Liver (tissue), 3 donors: Measurements from ENCODE around the gene CFAP251.

Experiments
- CTCF ChIP-seq: fragments of 150-350 bp; IDR thresholded peaks from 2 replicates; pipeline ENCODE4 v1.5.1; 2017; ENCODE audit warnings: improper control_type of control experiment, low read depth, low read length; ENCODE audit not compliant: missing input control
- FOXA1 ChIP-seq: IDR thresholded peaks from 2 replicates; pipeline ENCODE4 v1.6.1; 2016; ENCODE audit warnings: antibody characterized with exemption
- RAD21 ChIP-seq, 2 donors: IDR thresholded peaks; 2 replicates each; pipeline ENCODE4 v1.6.1; 2016; ENCODE audit warnings: antibody characterized with exemption in 2 of 2, mild to moderate bottlenecking in 2 of 2
- SP1 ChIP-seq: IDR thresholded peaks from 2 replicates; pipeline ENCODE4 v1.6.1; 2018; ENCODE audit warnings: antibody characterized with exemption, mild to moderate bottlenecking
- YY1 ChIP-seq: IDR thresholded peaks from 2 replicates; pipeline ENCODE4 v1.6.1; 2016; ENCODE audit warnings: antibody characterized with exemption, mild to moderate bottlenecking
- TF ChIP-seq, protein P1 (sequence below): IDR thresholded peaks from 2 replicates; pipeline ENCODE4 v1.6.1; 2016; ENCODE audit warnings: antibody characterized with exemption
- TF ChIP-seq, protein P2 (sequence below): IDR thresholded peaks from 2 replicates; pipeline ENCODE4 v1.6.1; 2016; ENCODE audit warnings: antibody characterized with exemption, mild to moderate bottlenecking
- TF ChIP-seq, protein P3 (sequence below): IDR thresholded peaks from 2 replicates; pipeline ENCODE4 v1.6.1; 2016; ENCODE audit warnings: antibody characterized with exemption
- TF ChIP-seq, protein P4 (sequence below): IDR thresholded peaks from 2 replicates; pipeline ENCODE4 v1.6.1; 2016; ENCODE audit warnings: antibody characterized with exemption
- donor health status: healthy.
- donor health status: healthy.

DNA sequence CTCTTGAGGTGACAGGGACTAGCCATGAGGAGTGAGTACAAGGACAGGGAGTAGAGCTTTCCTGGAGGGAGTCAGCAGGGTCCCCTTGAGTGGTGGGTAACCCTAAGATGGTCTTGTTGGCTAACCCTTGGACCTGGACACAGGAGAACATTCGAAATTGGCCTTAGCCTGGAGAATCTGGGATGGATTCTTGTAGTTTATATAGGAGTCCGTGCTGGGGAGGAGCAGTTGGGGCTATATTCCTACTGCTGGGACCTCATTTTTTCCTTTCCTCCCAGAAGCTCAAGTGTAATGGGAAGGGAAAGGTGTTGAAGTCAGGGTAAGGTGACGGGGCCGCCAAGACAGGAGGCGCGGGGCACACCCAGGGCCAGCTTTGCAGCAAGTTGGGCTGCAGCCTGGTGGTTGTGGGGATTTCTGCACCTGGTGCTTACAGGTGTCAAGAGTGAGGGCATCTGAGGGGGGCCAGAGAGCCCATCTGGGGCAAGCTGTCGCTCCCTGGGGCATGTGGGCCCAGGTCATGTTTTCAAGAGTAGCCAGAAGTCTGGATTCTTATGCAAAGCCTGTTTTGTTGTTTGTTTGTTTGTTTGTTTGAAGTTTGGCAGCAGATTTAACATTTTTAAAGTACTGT lies 108.4 kb downstream of the CFAP251 start:
- TF ChIP-seq SP1 (no peak), CTCF (no peak), FOXA1 (no peak), RAD21 (IDR thresholded peaks at IDR 0.05) (no peak), YY1 (no peak)
- TF ChIP-seq, protein P1, sequence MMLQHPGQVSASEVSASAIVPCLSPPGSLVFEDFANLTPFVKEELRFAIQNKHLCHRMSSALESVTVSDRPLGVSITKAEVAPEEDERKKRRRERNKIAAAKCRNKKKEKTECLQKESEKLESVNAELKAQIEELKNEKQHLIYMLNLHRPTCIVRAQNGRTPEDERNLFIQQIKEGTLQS: no peak
- TF ChIP-seq, protein P2, sequence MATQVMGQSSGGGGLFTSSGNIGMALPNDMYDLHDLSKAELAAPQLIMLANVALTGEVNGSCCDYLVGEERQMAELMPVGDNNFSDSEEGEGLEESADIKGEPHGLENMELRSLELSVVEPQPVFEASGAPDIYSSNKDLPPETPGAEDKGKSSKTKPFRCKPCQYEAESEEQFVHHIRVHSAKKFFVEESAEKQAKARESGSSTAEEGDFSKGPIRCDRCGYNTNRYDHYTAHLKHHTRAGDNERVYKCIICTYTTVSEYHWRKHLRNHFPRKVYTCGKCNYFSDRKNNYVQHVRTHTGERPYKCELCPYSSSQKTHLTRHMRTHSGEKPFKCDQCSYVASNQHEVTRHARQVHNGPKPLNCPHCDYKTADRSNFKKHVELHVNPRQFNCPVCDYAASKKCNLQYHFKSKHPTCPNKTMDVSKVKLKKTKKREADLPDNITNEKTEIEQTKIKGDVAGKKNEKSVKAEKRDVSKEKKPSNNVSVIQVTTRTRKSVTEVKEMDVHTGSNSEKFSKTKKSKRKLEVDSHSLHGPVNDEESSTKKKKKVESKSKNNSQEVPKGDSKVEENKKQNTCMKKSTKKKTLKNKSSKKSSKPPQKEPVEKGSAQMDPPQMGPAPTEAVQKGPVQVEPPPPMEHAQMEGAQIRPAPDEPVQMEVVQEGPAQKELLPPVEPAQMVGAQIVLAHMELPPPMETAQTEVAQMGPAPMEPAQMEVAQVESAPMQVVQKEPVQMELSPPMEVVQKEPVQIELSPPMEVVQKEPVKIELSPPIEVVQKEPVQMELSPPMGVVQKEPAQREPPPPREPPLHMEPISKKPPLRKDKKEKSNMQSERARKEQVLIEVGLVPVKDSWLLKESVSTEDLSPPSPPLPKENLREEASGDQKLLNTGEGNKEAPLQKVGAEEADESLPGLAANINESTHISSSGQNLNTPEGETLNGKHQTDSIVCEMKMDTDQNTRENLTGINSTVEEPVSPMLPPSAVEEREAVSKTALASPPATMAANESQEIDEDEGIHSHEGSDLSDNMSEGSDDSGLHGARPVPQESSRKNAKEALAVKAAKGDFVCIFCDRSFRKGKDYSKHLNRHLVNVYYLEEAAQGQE: no peak
- TF ChIP-seq, protein P3, sequence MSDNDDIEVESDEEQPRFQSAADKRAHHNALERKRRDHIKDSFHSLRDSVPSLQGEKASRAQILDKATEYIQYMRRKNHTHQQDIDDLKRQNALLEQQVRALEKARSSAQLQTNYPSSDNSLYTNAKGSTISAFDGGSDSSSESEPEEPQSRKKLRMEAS: no peak
- TF ChIP-seq, protein P4, sequence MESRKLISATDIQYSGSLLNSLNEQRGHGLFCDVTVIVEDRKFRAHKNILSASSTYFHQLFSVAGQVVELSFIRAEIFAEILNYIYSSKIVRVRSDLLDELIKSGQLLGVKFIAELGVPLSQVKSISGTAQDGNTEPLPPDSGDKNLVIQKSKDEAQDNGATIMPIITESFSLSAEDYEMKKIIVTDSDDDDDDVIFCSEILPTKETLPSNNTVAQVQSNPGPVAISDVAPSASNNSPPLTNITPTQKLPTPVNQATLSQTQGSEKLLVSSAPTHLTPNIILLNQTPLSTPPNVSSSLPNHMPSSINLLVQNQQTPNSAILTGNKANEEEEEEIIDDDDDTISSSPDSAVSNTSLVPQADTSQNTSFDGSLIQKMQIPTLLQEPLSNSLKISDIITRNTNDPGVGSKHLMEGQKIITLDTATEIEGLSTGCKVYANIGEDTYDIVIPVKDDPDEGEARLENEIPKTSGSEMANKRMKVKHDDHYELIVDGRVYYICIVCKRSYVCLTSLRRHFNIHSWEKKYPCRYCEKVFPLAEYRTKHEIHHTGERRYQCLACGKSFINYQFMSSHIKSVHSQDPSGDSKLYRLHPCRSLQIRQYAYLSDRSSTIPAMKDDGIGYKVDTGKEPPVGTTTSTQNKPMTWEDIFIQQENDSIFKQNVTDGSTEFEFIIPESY: no peak
